GM10266 (cell line): ENCODE data around the gene DMBX1.

Experiments
- DNase-seq: peaks from one replicate; pipeline ENCODE4 v3.0.0; 2012; ENCODE audit errors: extremely low spot score
- CTCF ChIP-seq: IDR thresholded peaks from 2 replicates; pipeline ENCODE4 v1.5.1; 2012; ENCODE audit warnings: mild to moderate bottlenecking, low read depth; ENCODE audit not compliant: control insufficient read depth, insufficient read depth; ENCODE audit errors: missing control alignments

The DMBX1 gene

GRCh38 chr1:46532095-46532494 is 42.5 kb downstream of the DMBX1 start:
- no peak for TF ChIP-seq CTCF
- no peak for DNase-seq

GRCh38 chr1:46532498-46533178 is 43.0 kb downstream of the DMBX1 start:
- DNase-seq: peak; percentile 88

GRCh38 chr1:46533179-46533864 is 43.7 kb downstream of the DMBX1 start:
- peak; percentile 57 for DNase-seq
- no peak for TF ChIP-seq CTCF

More at GRCh38 chr1:46532498-46533178, 43.0 kb downstream of the DMBX1 start:
- peak; percentile 67 for TF ChIP-seq CTCF

GRCh38 chr1:46535063-46535462 is 45.4 kb downstream of the DMBX1 start:
- peak; percentile 69 for DNase-seq
- TF ChIP-seq CTCF: peak; percentile 54

- TF ChIP-seq CTCF: no peak
- DNase-seq: no peak
Observed at GRCh38 chr1:46536527-46536926, 46.9 kb downstream of the DMBX1 start.

GRCh38 chr1:46537651-46538050 is 48.0 kb downstream of the DMBX1 start:
- DNase-seq: no peak
- no peak for TF ChIP-seq CTCF

GRCh38 chr1:46538147-46538546 is 48.5 kb downstream of the DMBX1 start:
- TF ChIP-seq CTCF: no peak

More at GRCh38 chr1:46538147-46538546, 48.5 kb downstream of the DMBX1 start:
- DNase-seq: no peak
